Activated CD4-positive, alpha-beta T cell treated with anti-CD3 and anti-CD28 coated beads for 36 hours (primary cell): ENCODE measurements around the gene DDX52. TPM values are rescaled to one million over a fixed set of nuclear protein-coding genes. Genes with fewer than 3 reads are reported as not detected.
A peak's percentile ranks its signal among the peaks of the same experiment; 100 is the strongest.
"Not testable (repeated sequence)": the region's sequence is repeated elsewhere in the genome, so short reads cannot be mapped to it uniquely, and the experiment has no call there.

ENCODE experiments used
- ATAC-seq: fragments of 200-7000 bp; cut with Tn5 transposase; one replicate; pipeline ENCODE4 v1.10.0; 2021; ENCODE audit warnings: mild to moderate bottlenecking, moderate library complexity
- CTCF ChIA-PET: fragments of 350-600 bp; sonication (Branson Sonifier 250); formaldehyde crosslinking; loops from one replicate; lab custom pipeline; 2021; ENCODE audit warnings: antibody characterized with exemption; lab: Charles Lee
- POLR2A ChIA-PET: fragments of 350-600 bp; sonication (Branson Sonifier 250); formaldehyde crosslinking; loops from one replicate; lab custom pipeline; 2021; ENCODE audit warnings: antibody characterized with exemption, inconsistent platforms; lab: Charles Lee
- DNase-seq: peaks from one replicate; pipeline ENCODE4 v3.0.0-alpha.2; 2020
- H3K27ac Mint-ChIP-seq: one replicate; pipeline ENCODE4 v1.8.0; 2021; ENCODE audit warnings: mixed read lengths
- H3K27me3 Mint-ChIP-seq: one replicate; pipeline ENCODE4 v1.8.0; 2021; ENCODE audit warnings: mixed read lengths
- H3K36me3 Mint-ChIP-seq: one replicate; pipeline ENCODE4 v1.8.0; 2021; ENCODE audit warnings: low read depth, mixed read lengths
- H3K4me1 Mint-ChIP-seq: one replicate; pipeline ENCODE4 v1.8.0; 2021; ENCODE audit warnings: mixed read lengths
- H3K4me3 Mint-ChIP-seq: one replicate; pipeline ENCODE4 v1.8.0; 2021; ENCODE audit warnings: mild to moderate bottlenecking, moderate library complexity, mixed read lengths
- H3K9me3 Mint-ChIP-seq: one replicate; pipeline ENCODE4 v1.8.0; 2021; ENCODE audit warnings: low read depth, mixed read lengths
- intact Hi-C, 2 experiments: fragments of 100-400 bp; cut with DNase I in 1 of 2; cut with micrococcal nuclease in 1 of 2; formaldehyde crosslinking; loops; one replicate each; pipeline versions ENCODE4 v1.14.2 to v1.15.1; 2022 to 2024; cut with DNase I, micrococcal nuclease
- total RNA-seq, 2 experiments: library from RNA; stranded (reverse); gene quantifications; one replicate each; pipeline ENCODE4 v1.2.3, GENCODE V29; 2021

The DDX52 gene
- total RNA-seq, 2 experiments from 2014 or later: 34.6 to 41.7 TPM

DNA sequence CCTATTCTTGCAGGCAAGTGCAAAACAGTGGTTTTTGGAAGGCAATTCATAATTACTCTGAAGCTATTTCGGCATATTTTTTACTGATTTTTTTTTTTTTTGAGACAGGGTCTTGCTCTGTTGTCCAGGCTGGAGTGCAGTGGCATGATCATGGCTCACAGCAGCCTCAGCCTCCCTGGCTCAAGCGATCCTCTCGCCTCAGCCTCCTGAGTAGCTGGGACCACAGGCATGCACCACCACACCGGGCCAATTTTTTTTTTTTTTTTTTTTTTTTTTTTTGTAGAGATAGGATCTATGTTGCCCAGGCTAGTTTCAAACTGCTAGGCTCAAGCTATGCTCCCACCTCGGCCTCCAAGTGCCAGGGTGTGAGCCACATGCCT, 33.2 kb downstream of the DDX52 start:
- intact Hi-C loops: not testable (repeated sequence)
- peak overlapping the region; percentile 85 for H3K4me3 Mint-ChIP-seq
- POLR2A ChIA-PET: interaction anchor here (0.6 to 1.2 kb wide), 6 partner anchors 9 to 948 kb away, joined by 3 to 7 read pairs (median 5); no protein-coding TSS in a partner anchor

GRCh38 chr17:37609170-37610040, 33.8 kb downstream of the DDX52 start, which contains the start of gene SYNRG:
SYNRG (minus strand) TSS chr17:37609418; CDS start chr17:37609355, 63 bp downstream.
- Mint-ChIP-seq H3K27ac (peak within 1 kb of the TSS; percentile 98), H3K9me3 (no peaks in the 10 kb centered on the region), H3K27me3 (no peaks in the 10 kb centered on the region), H3K4me1 (peaks cover 37% of the 10 kb centered on the region), H3K36me3 (peaks cover 19% of the 10 kb centered on the region), H3K4me3 (peak within 1 kb of the TSS; percentile 85)
- peak; percentile 82 for ATAC-seq
- peak; percentile 96 for DNase-seq
- intact Hi-C loops: loop anchor here (1.0 to 5.0 kb wide), 20 partner anchors 33 to 1288 kb away; partner anchors contain the start of genes DDX52 (in 2 of the 2), ACACA (in 1 of the 2), DUSP14 (in 1 of the 2) and MRM1 (in 1 of the 2)
- ChIA-PET CTCF (interaction anchor here (0.5 to 5.0 kb wide), 11 partner anchors 10 to 1628 kb away, joined by 3 to 22 read pairs (median 4); no protein-coding TSS in a partner anchor), POLR2A (interaction anchor here (0.5 to 1.2 kb wide), 10 partner anchors 10 to 949 kb away, joined by 3 to 7 read pairs (median 5); no protein-coding TSS in a partner anchor)

More for the DNA sequence above, 33.2 kb downstream of the DDX52 start:
- peak overlapping the region; percentile 82 for H3K27ac Mint-ChIP-seq
- H3K36me3 Mint-ChIP-seq: peaks cover 16% of the 10 kb centered on the region
- CTCF ChIA-PET: interaction anchor here (0.5 to 5.0 kb wide), 9 partner anchors 9 to 237 kb away, joined by 3 to 22 read pairs (median 4); no protein-coding TSS in a partner anchor
- not testable (repeated sequence) for H3K27me3 Mint-ChIP-seq, ATAC-seq, DNase-seq, H3K9me3 Mint-ChIP-seq
- H3K4me1 Mint-ChIP-seq: peaks cover 30% of the 10 kb centered on the region

GRCh38 chr17:37608351-37609169, 34.7 kb downstream of the DDX52 start:
- peak overlapping the region; percentile 85 for H3K4me3 Mint-ChIP-seq
- peak overlapping the region; percentile 98 for H3K27ac Mint-ChIP-seq
- no peak for DNase-seq
- peak; percentile 4 for ATAC-seq
- ChIA-PET POLR2A (interaction anchor here (0.5 to 1.1 kb wide), 5 partner anchors 9 to 263 kb away, joined by 3 to 5 read pairs (median 3); no protein-coding TSS in a partner anchor), CTCF (interaction anchor here (0.6 to 5.0 kb wide), 7 partner anchors 8 to 1629 kb away, joined by 3 to 22 read pairs (median 5); no protein-coding TSS in a partner anchor)
- intact Hi-C loops: loop anchor here (1.0 to 5.0 kb wide), 20 partner anchors 34 to 1289 kb away; partner anchors contain the start of genes DDX52 (in 2 of the 2), ACACA (in 1 of the 2), DUSP14 (in 1 of the 2) and MRM1 (in 1 of the 2)
- peaks cover 18% of the 10 kb centered on the region for H3K36me3 Mint-ChIP-seq
- peaks cover 45% of the 10 kb centered on the region for H3K4me1 Mint-ChIP-seq
- H3K9me3 Mint-ChIP-seq: no peaks in the 10 kb centered on the region
- H3K27me3 Mint-ChIP-seq: no peaks in the 10 kb centered on the region

DNA sequence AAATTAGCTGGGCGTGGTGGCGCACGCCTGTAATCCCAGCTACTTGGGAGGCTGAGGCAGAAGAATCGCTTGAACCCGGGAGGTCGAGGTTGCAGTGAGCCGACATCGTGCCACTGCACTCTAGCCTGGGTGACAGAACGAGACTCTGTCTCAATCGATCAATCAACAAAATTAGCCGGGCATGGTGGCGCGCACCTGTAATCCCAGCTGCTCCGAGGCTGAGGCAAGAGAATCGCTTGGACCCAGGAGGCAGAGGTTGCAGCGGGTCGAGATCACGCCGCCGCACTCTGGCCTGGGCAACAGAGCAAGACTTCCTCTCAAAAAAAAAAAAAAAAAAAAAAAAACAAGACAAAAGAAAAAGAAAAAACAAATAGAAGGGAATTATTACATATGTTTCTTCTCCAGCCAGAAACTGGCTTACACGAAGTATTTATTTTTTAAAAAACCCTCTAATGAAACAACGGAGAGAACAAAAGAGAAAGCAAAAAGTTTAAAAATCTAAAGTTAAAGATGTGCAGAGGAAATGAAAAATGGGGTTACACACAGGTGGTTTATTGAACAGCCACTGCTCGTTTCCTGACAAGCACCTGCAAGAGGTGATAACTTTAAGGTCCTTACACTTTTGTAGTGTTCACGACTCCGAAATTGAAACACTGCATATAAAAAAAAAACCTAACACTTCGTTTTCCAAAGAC, 35.5 kb downstream of the DDX52 start:
- CTCF ChIA-PET: interaction anchor here (0.6 to 0.9 kb wide), 5 partner anchors 7 to 1197 kb away, joined by 3 to 4 read pairs (median 3); no protein-coding TSS in a partner anchor
- H3K9me3 Mint-ChIP-seq: no peaks in the 10 kb centered on the region
- peaks cover 21% of the 10 kb centered on the region for H3K36me3 Mint-ChIP-seq
- H3K4me1 Mint-ChIP-seq: peaks cover 52% of the 10 kb centered on the region
- peak overlapping the region; percentile 98 for H3K27ac Mint-ChIP-seq
- DNase-seq: peak; percentile 46
- ATAC-seq: no peak
- peak overlapping the region; percentile 85 for H3K4me3 Mint-ChIP-seq
- intact Hi-C loops: loop anchor here (2.0 to 5.0 kb wide), 14 partner anchors 35 to 1290 kb away; partner anchors contain the start of genes ACACA (in 1 of the 2), DDX52 (in 1 of the 2), MRM1 (in 1 of the 2) and MRPL45 (in 1 of the 2)
- no peaks in the 10 kb centered on the region for H3K27me3 Mint-ChIP-seq
- POLR2A ChIA-PET: interaction anchor here (0.7 kb wide), 1 partner anchor 9 kb away, joined by 3 read pairs; no protein-coding TSS in a partner anchor

GRCh38 chr17:37605813-37606505, 37.3 kb downstream of the DDX52 start:
- CTCF ChIA-PET: interaction anchor here (0.6 to 1.0 kb wide), 2 partner anchors 78 to 818 kb away, joined by 3 read pairs; no protein-coding TSS in a partner anchor
- DNase-seq (peak; percentile 69), ATAC-seq (peak; percentile 52)
- Mint-ChIP-seq H3K36me3 (peaks cover 25% of the 10 kb centered on the region), H3K27me3 (no peaks in the 10 kb centered on the region), H3K27ac (peak overlapping the region; percentile 98), H3K4me1 (peaks cover 57% of the 10 kb centered on the region), H3K9me3 (no peaks in the 10 kb centered on the region), H3K4me3 (peak overlapping the region; percentile 75)
- POLR2A ChIA-PET: no interaction called here
- intact Hi-C loops: loop anchor here (2.0 to 5.0 kb wide), 9 partner anchors 15 to 1291 kb away; partner anchors contain the start of genes ACACA (in 1 of the 2), MRM1 (in 1 of the 2) and TADA2A (in 1 of the 2)

DNA sequence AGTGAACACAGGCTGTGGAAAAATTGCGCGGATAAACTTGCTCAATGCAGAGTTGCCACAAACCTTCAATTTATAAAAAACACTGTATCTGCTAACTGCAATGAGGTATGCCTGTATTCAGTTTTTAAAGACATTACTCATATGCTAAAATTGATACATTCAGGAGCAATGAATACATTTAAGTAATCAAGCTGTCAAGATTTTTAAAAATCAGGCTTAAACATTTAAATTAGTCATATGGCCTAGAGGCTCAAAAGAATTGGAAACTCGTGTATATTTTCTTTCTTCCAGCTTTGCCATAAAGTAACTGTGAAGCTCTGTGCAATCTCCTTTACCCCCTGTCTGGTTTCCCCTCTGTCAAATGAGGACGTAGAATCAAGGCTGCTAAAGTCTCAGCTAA, 38.2 kb downstream of the DDX52 start:
- Mint-ChIP-seq H3K4me1 (peaks cover 63% of the 10 kb centered on the region), H3K9me3 (no peaks in the 10 kb centered on the region), H3K27ac (peak overlapping the region; percentile 98), H3K36me3 (peaks cover 25% of the 10 kb centered on the region), H3K4me3 (peak overlapping the region; percentile 75), H3K27me3 (no peaks in the 10 kb centered on the region)
- DNase-seq: peak; percentile 26
- intact Hi-C loops: loop anchor here (2.0 to 5.0 kb wide), 9 partner anchors 14 to 1292 kb away; partner anchors contain the start of genes ACACA (in 1 of the 2), MRM1 (in 1 of the 2) and TADA2A (in 1 of the 2)
- CTCF ChIA-PET: interaction anchor here (0.6 to 2.0 kb wide), 10 partner anchors 8 to 819 kb away, joined by 3 to 6 read pairs (median 4); no protein-coding TSS in a partner anchor
- POLR2A ChIA-PET: interaction anchor here (0.5 kb wide), 1 partner anchor 53 kb away, joined by 3 read pairs; no protein-coding TSS in a partner anchor
- no peak for ATAC-seq

DNA sequence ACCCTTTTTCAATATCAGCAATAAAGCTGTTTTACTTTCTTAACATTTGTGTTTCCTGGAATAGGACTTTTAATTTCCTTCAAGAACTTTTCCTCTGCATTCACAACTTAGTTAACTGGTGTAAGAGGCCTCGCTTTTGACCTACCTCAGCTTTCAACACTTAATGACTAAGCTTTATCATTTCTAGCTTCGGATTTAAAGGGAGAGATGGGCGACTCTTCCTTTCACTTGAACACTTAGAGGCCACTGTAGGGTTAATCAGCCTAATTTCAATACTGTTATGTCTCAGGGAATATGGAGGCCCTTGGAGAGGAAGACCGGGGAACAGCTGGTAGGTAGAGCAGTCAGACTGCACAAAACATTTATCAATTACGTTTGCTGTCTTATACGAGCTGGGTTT, 38.7 kb downstream of the DDX52 start:
- DNase-seq: peak; percentile 29
- CTCF ChIA-PET: interaction anchor here (0.6 to 2.0 kb wide), 9 partner anchors 8 to 249 kb away, joined by 3 to 6 read pairs (median 4); no protein-coding TSS in a partner anchor
- no peaks in the 10 kb centered on the region for H3K9me3 Mint-ChIP-seq
- H3K27me3 Mint-ChIP-seq: no peaks in the 10 kb centered on the region
- intact Hi-C loops: loop anchor here in 1 of 2 experiments (2.0 kb wide), 1 partner anchor 14 kb away; no protein-coding TSS in a partner anchor
- H3K36me3 Mint-ChIP-seq: peaks cover 27% of the 10 kb centered on the region
- peak overlapping the region; percentile 98 for H3K27ac Mint-ChIP-seq
- ATAC-seq: peak; percentile 21
- H3K4me1 Mint-ChIP-seq: peaks cover 60% of the 10 kb centered on the region
- POLR2A ChIA-PET: no interaction called here
- H3K4me3 Mint-ChIP-seq: peak overlapping the region; percentile 75

DNA sequence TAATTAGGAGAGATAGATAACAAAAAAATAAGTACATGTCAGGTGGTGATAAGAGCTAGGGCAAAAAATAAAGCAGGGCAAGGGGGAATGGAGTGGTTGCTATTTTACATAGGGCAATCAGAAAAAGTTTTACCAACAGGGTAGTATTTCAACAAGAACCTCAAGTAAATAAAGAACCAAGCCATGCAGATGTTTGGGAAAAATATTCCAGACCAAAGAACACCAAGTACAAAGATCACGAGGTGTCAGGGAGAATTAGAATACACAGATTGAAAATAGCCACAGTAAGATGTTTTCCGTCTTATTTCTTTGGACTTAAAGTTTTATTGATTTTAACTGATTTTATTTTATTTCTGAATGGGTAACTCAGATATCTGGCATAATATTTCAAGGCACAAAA, 45.1 kb downstream of the DDX52 start:
- POLR2A ChIA-PET: no interaction called here
- Mint-ChIP-seq H3K9me3 (no peaks in the 10 kb centered on the region), H3K4me3 (no peak overlapping the region), H3K4me1 (peaks cover 32% of the 10 kb centered on the region), H3K36me3 (peaks cover 49% of the 10 kb centered on the region), H3K27ac (no peak overlapping the region), H3K27me3 (no peaks in the 10 kb centered on the region)
- intact Hi-C loops: no loop called here
- DNase-seq: no peak
- CTCF ChIA-PET: no interaction called here
- ATAC-seq: no peak

- H3K4me3 Mint-ChIP-seq: no peak overlapping the region
- H3K36me3 Mint-ChIP-seq: peaks cover 50% of the 10 kb centered on the region
- no peak for ATAC-seq
- ChIA-PET POLR2A (no interaction called here), CTCF (interaction anchor here (1.8 kb wide), 1 partner anchor 12 kb away, joined by 4 read pairs; no protein-coding TSS in a partner anchor)
- no peak overlapping the region for H3K27ac Mint-ChIP-seq
- no peaks in the 10 kb centered on the region for H3K9me3 Mint-ChIP-seq
- H3K27me3 Mint-ChIP-seq: no peaks in the 10 kb centered on the region
- intact Hi-C loops: no loop called here
- H3K4me1 Mint-ChIP-seq: peaks cover 42% of the 10 kb centered on the region
- no peak for DNase-seq
These were observed 51.0 kb downstream of the DDX52 start for GRCh38 chr17:37592291-37592690.
